Fibroblast of pulmonary artery (primary cell): Measurements from ENCODE around the gene TRIM32.

ENCODE experiments used
- DNase-seq: peaks from one replicate; pipeline ENCODE4 v3.0.0-alpha.2; 2010; ENCODE audit warnings: low read depth
- H3K4me3 ChIP-seq: replicated peaks from 2 replicates; pipeline ENCODE4 v1.5.1; 2011; ENCODE audit warnings: low read depth, mild to moderate bottlenecking, control low read depth, low read length, moderate library complexity
- CTCF ChIP-seq: IDR thresholded peaks from 2 replicates; pipeline ENCODE4 v1.5.1; 2011; ENCODE audit warnings: mild to moderate bottlenecking, control low read depth, low read length, inconsistent platforms; ENCODE audit errors: missing control alignments

TRIM32 gene

DNA sequence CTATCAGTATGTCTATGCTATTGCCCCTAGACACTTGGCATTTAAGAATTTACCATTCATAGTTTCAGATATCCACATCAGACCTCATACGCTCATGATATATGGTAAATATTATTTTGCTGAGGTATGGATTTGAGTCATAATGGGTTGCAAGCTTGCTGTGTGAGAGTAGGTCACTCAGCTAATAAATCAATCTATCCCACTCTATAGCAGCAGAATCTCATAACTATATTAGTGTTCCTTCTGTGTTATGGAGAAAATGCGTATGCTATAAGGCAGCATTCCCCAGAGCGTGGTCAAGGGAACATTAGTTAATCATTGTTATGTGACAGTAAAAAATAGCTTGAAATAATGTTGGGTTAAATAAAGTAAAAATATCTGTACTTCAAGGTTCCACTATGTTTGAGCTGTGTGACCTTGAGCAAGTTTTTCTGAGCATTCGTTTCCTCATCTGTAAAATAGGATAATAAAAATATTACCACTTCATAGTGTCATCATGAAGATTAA is 7.7 kb downstream of the TRIM32 start:
- no peak for DNase-seq
- no peak for TF ChIP-seq CTCF
- no peak overlapping the region for H3K4me3 ChIP-seq

DNA sequence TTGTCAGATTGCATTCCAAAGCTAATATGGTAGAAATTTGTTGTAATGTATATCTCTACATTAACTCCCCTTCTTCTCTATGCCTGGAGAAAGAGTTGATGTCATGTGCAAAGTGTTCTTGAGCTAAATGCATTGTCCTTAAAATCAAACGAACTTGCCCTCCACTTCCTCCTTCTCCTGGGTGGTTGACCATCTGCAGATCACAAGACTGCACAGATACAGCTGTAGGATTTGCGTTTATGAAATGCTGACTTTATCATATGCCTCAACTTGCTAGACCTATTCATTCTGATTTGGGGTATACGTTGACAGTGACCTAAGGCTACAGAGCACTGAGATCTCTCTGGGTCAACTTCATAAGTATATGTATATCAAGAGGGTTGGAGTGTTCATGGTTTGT is 8.3 kb downstream of the TRIM32 start:
- H3K4me3 ChIP-seq: no peak overlapping the region
- no peak for TF ChIP-seq CTCF
- DNase-seq: no peak

- H3K4me3 ChIP-seq: no peak overlapping the region
- TF ChIP-seq CTCF: no peak
- DNase-seq: peak; percentile 25
Measured at GRCh38 chr9:116697362-116697761, 10.3 kb downstream of the TRIM32 start.

DNA sequence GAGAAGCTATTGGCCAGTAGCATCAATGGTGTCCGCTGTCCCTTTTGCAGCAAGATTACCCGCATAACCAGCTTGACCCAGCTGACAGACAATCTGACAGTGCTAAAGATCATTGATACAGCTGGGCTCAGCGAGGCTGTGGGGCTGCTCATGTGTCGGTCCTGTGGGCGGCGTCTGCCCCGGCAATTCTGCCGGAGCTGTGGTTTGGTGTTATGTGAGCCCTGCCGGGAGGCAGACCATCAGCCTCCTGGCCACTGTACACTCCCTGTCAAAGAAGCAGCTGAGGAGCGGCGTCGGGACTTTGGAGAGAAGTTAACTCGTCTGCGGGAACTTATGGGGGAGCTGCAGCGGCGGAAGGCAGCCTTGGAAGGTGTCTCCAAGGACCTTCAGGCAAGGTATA is 10.8 kb downstream of the TRIM32 start:
- no peak for TF ChIP-seq CTCF
- H3K4me3 ChIP-seq: no peak overlapping the region
- no peak for DNase-seq

DNA sequence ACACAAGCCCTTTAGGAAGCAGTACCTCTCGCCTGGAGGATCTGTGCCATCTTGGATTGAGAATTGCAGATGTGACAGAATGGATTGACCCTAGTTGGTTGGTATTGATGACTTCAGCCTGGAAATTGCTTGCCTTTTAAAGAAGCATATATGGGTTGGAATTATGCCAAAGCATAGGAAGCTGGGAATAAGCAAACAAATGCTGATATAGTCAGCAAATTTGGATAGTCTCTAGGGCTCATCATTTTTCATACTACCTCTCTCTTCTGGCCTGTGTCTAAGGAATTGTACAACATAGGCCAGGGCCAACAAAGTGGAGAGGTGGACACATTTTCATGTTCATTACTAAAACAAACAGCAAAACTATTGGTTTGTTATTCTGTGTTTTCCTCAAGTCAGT is 13.2 kb downstream of the TRIM32 start:
- no peak for DNase-seq
- H3K4me3 ChIP-seq: no peak overlapping the region
- TF ChIP-seq CTCF: no peak

DNA sequence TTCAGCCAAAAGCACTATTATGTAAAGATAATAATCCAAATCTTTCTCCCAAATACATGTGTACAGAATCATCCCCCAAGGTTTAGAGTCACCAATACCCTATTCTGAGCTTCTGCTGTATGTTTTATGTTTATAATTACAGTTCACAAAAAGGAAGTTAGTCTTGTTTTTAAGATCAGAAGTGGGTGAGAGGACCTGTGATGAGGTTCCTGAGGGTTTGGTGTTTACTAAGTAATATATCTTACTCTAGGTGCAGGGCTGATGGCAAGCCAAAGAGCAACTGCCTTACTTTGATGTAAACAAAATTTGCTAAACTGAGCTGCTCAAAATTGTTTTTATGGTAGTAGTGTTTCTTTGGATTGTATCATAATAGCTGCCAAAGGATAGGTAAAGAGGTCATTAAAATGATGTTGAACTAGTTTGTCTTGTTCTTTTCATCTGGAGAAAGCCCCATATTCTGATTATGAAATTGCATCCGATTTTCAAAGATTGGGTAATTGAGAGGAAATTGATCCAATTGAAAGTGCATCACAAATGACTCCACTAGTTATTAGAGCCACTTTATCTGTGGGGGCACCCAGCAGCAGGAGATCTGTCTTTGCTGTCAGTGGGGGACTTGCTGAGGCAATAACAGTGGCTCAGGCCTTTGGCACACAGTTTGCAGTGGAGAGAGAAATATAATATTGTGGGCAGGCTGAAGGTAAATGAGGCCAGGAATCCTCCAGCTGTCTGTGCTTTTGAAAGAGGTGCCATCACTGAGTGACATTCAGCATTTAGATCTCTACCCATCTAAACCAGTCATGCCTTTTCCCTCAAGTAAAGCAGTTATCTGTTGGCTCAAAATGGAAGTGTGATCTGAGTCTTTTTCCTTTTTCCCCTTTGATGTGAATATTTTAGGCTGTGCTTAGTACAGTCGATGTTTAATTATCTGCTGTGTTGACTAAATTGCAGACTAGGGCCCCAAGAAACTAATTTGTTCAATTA is 14.1 kb downstream of the TRIM32 start:
- no peak overlapping the region for H3K4me3 ChIP-seq
- no peak for DNase-seq
- no peak for TF ChIP-seq CTCF
